Gastroesophageal sphincter (tissue), 2 donors: ENCODE data around the gene NKX2-8.

Experiments
- EP300 ChIP-seq: sonication (generic); formaldehyde crosslinking; IDR thresholded peaks from one replicate; pipeline ENCODE4 v1.6.1; 2017; ENCODE audit warnings: antibody characterized with exemption, mild to moderate bottlenecking
- POLR2AphosphoS5 ChIP-seq: sonication (generic); formaldehyde crosslinking; IDR thresholded peaks from one replicate; pipeline ENCODE4 v1.6.1; 2017; ENCODE audit warnings: antibody characterized with exemption

DNA sequence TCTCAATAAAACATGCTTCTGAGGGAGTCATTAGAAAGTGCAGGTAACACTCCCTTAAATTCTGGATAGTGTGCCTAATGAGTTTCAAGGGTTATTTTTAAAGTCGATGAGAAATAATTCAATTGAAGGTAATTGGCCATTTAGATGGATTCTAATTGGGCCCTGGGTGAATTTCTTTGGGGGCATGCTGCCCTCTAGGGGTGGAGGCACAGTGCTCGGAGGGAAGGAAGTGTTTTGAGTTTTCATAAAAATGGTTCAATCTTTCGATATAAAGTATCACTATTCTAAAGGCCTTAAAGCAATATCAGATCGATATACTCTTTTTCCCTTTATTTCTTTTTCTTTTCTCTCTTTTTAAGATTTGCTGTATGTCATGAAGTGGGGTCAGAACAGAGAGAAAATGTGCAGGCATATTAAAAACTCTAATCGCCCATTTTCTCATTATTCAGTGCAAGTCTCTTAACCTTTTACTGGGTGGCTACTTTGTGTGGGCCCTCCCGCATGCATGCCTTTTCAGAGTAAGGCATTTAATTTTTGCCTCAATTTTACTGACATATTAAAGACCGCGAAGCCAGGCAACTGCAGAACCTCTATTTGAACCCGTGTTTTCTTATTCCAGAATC is 25.5 kb downstream of the NKX2-8 start:
- TF ChIP-seq EP300 (no peak), POLR2AphosphoS5 (no peak)
